ENCODE data around the gene NIPA2.

NIPA2 gene

DNA sequence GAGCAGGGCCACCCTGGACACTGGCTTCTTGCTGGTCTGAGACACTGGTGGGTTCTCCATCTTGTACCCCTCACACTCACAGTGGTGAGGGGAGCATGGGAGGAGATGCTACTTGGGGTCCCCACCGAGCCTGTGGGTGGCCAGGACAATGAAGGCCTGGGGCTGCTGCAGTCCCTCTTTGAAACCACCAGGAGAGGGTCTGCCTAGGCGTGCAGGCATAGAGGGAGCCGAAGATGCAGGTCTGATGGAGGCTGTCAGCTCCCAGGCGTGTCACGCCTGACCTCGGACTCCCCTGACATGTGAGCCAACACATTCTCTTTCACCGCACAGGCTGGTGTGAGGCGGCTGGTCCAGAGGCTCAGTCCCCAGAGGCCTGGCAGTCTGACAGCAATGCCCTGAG, 39.1 kb downstream of the NIPA2 start:
- DNase-seq (ENCODE audit: low spot score), result no peak

DNA sequence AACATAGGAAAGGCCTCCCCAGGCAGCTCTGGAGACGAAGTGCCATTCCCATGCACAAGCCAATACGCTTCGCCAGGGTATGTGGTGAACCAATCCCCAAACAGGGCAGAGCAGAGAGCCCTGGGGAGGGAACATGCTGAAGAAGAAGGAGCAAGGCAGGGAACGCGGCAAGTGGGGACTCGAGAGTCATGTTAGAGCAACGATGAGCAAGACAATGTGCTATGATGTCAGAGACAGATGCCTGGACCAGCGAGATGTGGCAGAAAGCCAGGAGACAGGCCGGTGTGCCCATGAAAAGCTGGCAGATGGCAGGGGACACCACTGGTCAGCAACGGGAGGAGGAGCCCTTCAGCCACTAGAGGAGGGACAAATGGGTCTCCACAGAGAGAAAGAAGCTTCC, 39.6 kb downstream of the NIPA2 start:
- DNase-seq (ENCODE audit: low spot score), result no peak

DNA sequence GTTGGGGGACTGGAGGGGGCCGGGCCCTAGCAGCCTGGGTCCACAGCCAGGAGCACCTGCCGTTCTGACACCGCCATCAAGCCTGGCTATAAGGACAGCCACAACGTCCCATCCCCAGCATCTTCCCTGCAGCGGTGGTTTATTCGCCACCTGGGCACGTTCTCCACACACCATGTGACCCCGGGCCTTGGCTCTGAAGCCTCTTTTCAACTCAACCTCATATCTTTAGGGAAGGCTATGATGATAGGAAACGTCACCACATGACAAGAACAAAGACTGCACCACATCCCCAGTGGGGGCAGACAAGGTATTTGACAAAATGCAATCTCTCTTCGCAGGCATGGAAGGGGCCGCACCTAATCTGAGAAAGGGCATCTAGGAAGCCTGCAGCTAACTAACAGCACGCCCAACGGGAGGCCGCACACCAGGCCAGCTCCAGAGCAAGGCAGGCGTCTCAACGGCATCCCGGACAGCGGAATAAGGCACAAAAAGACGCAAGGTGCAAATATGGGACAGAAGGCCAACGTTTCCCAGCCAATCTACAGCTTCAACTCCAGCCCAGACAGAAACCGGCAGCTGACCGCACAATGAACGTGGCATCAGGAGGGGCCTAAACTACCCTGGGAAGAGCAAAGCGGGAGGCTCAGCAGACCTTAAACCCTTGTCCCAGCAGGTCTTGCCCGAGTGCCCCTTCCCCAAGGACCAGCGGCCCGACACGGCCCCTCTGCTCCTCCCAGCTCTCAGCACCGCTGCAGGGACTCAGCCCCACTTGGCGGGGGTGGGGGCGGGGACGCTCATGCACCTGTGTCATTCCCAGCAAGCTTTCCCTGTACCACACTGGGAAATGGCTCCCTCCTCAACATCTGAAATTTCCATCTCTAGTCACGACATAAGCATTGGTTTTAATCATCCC, 41.9 kb downstream of the NIPA2 start:
- no peak for DNase-seq (ENCODE audit: low spot score)

DNA sequence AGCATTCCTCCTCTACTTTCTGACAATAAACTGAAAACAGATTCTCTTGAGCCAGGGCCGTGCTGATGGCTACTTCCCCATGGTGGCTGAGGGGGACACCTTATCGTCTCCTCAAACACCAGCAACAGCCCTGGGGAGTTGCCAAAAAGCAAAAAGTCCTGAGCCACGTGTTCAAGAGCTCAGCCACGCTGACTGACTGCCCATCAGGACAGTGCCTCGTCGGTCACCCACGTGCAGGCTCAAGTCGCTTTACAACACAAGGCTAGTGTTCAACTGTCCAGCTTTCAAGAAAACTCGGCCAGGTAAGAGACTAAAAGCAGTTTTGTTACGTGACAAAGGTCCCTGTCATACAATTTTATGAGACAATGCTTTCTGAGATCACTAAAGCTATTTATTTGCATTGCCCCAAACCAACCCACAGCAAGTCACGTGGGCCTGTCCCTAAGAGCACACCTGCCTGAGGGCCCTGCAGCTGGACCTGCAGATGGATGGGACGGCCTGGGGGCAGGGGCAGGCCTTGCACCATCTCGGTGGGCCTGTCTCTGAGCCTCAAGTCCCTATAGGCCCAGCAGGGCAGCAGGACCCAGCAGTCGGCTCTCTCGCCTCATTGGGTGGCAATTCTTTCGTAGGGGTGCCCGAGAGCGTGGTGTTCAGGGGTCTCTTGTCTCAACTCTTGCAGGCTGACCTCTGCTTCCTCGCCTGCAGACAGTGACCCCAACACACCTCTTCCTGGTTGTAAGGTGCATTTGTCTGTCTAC, 42.7 kb downstream of the NIPA2 start:
- no peak for DNase-seq (ENCODE audit: low spot score)

DNA sequence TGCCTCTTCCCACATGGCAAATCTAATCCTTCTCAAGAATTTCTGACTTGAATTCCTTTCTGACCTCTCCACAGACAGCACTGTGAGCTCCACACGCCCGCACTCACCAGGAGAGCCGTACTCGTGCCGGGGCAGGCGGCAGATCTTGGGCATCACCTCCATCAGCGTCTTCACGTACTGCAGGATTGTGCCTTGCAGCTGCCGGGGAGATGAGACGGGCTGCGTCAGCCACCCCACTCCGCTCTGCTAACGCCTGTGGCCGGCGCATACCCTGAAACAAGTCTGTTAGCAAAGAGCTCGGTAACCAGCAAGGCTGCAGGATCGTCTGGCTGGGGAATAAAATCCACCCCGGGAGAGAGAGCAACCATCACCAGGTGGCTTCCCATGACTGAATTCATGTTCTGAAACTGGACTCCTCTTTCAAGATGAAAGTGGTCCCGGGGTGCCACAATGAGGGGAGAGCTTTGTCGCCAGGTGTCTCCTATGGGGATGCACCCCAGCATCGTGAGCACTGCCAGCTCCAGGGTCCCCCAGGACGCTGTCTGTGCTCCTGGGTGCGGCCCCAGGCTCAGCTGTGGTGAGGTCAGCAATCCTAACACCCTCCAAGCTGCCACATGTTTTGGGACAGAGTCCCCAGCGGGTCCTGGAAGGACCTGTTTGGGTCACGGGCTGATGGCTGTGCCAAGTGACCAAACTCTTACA, 43.4 kb downstream of the NIPA2 start:
- no peak for DNase-seq (ENCODE audit: low spot score)

DNA sequence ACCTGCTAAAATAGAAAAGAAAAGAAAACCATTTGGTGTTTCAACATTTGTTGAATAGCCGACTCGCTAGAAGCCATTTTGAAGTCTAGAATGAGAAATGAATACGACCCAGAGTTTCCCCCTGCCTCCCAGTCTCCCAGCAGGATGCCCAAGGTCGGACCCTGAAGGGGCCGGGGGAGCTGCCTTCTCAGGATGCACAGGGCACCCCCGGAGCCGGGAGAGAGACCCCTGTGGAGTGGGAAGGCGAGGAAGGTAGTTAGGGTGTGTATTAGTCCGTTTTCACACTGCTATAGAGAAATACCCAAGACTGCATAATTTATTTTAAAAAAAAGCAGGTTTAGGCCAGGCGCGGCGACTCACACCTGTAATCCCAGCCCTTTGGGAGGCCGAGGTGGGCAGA, 44.7 kb downstream of the NIPA2 start:
- no peak for DNase-seq (ENCODE audit: low spot score)

DNA sequence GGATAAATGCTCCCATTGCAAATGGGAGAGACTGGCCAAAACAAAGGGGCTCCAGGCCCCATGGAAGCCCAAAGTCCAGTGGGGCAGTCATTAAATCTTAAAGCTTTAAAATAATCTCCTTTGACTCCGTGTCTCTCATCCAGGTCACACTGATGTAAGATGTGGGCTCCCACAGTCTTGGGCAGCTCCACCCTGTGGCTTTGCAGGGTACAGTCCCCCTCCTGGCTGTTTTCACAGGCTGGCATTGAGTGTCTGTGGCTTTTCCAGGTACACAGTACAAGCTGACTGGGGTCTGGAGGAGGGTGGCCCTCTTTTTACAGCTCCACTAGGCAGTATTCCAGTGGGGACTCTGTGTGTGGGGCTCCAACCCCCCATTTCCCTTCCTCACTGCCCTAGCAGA, 45.9 kb downstream of the NIPA2 start:
- no peak for DNase-seq (ENCODE audit: low spot score)

DNA sequence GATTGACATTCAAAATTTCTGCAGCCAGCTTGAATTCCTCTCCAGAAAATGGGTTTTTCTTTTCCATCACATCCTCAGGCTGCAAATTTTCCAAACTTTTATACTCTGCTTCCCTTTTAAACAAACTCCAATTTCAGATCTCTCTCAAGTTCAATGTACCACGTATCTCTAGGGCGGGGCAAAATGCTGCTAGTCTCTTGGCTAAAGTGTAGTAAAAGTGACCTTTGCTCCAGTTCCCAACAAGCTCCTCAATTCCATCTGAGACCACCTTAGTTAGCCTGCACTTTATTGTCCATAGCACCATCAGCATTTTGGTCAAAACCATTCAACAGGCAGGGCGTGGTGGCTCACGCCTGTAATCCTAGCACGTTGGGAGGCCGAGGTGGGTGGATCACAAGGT, 46.7 kb downstream of the NIPA2 start:
- no peak for DNase-seq (ENCODE audit: low spot score)

DNA sequence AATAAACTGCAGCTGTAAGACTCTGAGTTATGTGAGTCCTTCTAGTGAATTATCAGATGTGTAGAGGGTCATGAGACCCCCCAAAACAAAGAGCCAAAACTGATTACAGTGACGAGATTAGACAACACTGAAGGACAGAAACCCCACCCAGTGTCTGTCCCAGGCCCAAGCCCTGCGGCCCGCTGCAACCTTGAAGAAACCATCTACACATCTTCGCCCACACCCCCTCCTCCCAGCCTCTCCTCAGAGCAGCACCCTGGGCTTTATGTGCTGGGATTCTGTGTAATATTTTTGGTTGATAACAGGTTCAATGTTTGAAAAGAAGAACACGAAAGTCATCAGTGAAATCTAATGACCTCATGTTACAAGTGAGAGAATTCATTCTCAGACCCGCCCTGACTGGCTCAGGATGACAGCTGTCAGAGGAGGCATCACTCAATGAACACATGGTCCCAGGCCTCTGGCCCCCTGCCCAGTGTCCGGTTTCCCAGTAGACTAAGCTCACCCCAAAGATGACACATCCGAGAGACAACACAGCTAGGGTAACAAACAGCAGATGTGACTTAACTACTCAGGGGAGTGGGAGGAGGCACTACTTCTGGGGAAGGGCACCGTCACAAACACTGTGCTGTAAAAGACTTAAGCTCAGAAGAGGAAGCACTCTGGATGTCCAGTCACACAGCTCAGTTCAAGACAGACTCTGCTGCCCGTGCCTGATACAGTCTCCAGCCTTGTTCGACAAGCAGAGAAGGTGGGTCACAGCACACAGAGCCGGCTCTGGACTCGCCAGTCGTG, 48.9 kb downstream of the NIPA2 start:
- peak; percentile 12 for DNase-seq (ENCODE audit: low spot score)

DNA sequence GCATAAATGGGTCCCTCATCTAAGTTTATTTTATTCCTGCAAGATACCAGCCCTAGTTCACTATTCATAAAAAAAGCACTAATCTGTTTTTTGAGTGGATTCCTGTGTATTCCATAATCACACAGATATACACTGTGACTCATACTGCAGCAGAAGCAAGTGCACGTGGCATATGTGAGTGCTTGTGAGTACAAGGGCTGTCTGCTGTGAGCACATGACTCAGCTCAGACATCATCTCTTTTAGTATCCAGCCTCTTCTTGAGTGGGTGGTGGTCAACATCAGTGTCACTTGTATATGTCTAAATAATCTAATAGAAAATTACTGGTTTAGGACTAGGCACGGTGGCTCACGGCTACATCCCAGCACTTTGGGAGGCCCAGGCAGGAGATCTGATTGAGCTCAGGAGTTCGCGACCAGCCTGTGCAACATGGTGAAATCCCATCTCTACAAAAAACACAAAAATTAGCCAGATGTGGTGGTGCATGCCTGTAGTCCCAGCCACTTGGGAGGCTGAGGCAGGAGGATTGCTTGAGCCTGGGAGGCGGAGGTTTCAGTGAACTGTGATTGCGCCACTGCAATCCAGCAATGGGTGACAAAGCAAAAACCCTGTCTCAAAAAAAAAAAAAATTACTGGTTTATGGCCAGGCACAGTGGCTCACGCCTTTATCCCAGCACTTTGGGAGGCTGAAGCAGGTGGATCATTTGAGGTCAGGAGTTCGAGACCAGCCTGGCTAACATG, 49.8 kb downstream of the NIPA2 start:
- DNase-seq (ENCODE audit: low spot score), result no peak

DNA sequence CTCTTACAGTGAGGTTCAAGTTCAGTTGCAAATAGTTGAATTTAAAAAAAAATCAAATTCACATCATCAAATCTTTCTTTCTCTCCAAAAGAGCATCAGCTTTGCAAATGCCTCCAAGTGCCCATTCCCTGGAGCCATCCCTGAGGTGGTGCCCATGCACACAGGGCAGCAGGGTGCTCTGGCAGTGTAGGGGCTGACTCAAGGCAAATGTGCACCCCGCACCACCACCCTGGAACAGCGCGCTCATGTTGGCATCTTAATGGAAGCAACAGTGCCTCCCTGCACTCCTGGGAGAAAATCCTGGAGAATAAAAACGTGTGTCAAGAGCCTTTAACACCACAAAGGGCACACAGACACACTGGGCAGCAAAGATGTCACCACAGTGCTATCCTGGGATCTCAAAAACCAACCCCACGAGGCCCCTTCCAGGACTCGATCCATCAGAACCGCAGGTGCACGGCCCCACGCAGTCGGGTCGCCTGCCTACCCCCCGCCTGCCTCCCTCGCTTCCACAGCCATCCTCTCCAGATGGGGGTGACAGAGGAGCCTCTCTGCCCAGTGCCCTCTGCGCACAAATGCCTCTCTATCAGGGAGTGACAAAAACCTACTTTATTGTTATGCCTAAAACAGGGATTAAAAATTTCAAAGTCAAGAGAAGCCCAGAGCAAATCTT, 50.8 kb downstream of the NIPA2 start:
- no peak for DNase-seq (ENCODE audit: low spot score)

DNA sequence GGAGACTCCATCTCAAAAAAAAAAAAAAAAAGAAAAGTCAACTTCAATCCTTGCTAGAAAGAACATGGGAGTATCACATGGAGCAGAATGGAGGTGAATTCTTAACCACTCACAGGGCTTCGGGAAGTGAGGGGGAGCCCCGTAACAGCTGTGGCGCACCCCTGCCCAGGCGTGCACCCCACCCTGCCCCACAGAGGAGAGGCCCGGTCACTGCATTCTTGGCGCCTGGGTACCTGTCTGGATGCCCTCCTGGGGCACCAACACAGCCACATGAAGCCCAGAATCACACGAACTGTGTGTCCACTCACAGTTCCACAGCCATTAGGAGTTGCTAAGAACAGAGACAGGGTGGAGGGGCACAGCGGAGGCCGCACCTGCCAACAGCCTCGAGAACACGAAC, 51.8 kb downstream of the NIPA2 start:
- DNase-seq (ENCODE audit: low spot score), result no peak

DNA sequence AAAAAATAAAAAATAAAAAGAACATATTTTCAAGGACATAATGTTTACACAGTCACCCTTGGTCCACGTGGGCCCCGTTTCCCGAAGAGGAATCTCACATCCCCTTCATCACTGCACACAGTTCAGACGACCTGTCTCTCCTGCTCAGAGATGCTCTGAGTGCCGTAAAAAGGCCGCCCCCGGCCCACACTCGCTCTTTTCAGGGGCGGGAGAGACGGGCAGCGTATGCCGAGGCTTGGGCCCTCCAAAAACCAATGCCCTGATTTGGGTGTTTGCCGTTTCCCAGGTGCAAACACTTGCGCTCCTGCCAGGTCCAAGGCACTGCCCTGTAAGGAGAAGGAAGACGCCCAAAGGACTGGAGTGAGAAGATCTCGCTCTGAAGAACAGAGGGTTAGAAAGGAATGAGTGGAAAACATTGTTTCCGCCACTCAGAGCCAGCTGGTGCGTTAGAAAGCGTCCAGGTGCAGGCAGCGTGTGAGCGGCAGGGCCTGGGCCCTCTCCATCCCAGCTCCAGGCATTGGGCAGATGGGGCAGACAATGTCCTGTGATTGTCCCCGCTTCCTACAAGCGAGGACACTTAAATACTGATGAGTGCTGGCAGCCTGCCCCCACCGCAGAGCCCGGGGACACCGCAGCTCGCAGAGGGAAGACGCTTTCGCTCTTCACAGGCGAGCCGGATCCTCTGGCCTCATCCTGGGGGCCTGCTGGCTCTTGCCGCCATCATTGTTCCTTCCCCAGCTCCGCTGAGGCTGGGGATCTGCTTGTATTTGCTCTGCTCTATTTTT, 53.2 kb downstream of the NIPA2 start:
- no peak for DNase-seq (ENCODE audit: low spot score)

DNA sequence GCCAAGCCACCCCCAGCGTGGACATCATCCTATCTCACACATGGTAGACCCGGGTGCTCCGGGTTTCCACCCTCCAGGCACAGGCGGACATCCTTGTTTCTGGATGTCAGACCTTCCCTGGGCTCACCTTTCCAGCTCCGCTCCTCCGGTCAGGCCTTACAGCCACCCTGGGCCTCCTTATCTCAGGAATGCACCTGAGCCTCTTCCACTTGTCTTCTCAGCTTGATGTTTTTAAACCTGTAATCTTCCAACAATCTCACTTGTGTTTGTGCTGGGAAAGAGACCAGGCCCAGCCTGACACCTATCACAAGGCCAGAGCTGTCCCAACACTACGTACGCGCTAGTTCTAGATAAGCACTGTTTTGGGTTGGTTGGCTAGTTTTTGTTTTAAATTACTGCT, 53.9 kb downstream of the NIPA2 start:
- no peak for DNase-seq (ENCODE audit: low spot score)

DNA sequence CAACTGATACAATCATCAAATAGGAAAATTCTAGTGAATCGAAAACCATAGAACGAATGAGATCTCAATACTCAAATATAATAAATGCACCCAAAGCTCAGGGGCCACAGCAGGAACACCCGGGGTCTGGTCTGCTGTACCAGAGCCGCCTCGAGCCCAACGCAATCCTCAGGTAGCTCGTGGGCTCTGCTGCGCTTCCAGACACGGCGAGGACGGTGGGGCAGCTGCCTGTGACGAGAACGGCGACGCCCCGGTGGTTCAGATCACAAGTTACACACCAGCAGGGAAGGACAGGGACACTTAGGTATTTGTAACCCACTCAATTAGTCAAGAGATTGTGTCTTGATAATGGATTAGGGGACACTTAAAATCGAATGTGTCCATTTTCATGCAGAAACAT, 54.6 kb downstream of the NIPA2 start:
- no peak for DNase-seq (ENCODE audit: low spot score)

DNA sequence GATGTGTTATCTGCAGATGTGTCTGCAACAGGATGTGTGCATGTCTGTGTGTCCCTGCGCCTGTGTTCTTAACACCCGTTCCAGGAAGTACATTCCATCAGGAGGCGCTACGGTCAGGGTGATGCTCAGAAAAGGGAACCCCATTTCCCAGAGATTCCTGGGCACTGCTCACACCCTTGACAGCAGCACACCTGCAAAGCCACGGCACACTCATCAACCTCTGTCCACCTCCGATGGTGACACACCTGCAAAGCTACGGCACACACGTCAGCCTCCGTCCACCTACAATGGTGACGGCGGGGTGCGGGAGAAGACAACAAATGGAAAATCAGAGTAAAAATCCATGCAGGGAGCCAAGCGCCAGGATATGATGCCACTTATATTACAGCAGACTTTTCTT, 55.4 kb downstream of the NIPA2 start:
- no peak for DNase-seq (ENCODE audit: low spot score)

DNA sequence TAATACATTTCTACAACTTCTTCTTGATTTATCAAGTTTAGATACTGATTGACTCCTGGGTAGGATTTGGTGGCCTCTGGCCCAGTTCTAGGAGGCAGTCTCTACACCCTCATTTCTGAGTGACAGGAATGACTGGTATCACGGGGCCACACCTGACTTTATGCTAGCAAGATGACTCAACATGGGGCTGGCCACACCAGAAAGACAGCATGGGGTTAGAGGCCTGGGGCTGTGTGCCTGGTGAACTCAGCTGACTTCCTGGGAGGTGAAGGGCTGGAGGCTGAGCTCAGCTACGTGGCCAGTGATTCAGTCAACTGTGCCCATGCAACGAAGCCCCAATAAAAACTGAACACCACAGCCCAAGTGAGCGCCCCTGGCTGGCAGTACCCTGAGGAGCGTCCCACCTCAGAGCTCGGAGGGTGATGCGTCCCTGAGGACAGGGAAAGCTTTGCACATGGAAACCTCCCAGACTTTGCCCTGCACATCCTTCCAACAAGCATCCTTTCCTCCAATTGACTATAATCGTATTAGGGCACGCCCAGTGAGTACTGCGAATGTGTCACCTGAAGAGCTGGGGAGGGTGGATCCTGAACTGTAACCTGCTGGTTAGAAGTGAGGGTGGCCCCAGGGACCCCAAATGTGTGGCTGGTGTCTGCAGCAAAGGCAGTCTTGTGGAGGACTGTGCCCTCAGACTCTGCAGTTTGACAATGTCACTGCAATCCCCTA, 57.2 kb downstream of the NIPA2 start:
- no peak for DNase-seq (ENCODE audit: low spot score)

DNA sequence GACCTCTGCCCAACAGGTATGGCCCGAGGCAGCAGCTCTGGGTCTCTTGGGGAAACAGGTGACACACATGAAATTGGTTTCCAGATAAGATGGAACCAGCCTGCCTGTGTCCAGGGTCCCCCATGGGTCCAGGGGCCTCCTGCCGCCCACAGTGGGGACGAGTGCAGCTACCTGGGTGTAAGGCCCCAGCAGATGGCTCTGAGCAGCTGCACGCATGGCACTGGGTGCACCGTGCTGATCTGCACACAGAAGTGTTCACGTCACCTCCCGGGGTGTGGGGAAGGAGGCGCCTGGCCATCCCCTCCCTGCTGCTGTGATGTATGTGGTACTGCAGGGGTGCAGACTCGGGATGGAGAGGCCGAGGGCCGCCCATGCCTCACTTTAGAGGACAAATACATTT, 63.6 kb downstream of the NIPA2 start:
- no peak for DNase-seq (ENCODE audit: low spot score)

DNA sequence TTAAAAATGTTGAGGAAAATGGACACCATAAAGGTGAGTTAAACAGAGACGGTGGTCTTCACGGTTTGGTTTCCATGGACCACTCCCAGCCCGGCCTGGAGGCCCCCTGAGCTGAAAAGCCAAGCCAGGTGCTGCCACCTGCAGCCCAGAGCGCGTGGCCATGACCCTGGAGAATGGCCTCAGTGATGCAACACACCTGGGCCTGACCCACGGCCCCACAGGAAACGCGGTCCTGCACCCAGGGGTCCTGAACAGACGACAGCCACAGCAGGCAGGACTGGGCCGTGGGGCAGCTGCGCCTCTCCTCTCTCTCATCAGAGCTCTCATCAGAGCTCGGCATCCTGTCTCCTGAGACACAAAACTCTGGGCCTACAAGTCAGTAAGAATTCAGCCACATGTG, 64.1 kb downstream of the NIPA2 start:
- no peak for DNase-seq (ENCODE audit: low spot score)

Data from pons (tissue), 1 donor.